ENCODE data around the gene TNRC6B.
"Not testable (repeated sequence)": the region's sequence is repeated elsewhere in the genome, so short reads cannot be mapped to it uniquely, and the experiment has no call there.

The TNRC6B gene

DNA sequence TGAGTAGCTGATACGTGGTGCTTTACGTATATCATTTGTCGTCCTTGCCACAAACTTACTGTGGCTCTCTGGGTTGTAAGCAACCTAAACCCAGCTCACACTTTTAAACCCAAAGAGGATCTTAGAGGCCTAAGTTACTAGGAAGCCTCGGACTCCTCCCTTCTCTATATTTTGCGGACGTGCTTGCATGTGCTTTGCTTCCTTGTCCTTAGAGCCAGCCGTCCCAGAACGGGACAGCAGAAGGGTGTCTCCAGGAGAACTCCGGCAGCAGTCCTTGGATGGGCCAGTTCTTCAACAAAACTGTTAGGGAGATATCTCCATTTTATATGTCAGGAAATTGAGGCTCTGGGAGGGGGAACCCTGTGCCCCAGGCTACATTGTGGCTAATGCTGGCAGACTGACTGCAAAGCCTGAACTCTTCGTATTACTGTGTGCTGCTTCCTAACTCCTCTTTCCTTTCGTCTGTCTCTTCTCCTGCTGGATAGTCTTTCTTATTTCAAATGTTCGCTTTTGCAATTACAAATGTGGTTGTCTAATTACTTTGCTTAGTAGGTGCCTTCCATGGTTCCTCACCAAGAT, 33.8 kb downstream of the TNRC6B start:
- FAIRE-seq (no peak), DNase-seq (ENCODE audit: insufficient read length, low spot score) (no peak)

DNA sequence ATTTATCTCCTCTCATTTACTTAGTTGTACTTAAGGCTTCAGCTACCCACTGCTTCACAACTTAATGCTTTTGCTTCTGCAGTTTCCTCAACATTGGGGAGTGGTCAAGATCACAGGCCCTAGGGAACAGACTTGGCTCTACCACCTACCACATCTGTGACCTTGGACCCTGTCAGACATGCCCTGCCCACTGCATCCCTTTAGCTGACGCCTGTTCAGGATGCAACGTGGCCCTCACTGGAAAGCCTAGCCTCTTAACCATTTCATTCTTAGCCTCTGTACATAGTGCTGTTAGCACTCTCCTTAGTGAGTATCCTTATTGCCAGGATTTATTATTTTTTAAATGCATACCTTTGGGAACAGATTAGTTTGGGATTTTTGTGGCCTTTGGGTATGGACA, 34.4 kb downstream of the TNRC6B start:
- DNase-seq (ENCODE audit: insufficient read length, low spot score), result no peak
- FAIRE-seq, result no peak

DNA sequence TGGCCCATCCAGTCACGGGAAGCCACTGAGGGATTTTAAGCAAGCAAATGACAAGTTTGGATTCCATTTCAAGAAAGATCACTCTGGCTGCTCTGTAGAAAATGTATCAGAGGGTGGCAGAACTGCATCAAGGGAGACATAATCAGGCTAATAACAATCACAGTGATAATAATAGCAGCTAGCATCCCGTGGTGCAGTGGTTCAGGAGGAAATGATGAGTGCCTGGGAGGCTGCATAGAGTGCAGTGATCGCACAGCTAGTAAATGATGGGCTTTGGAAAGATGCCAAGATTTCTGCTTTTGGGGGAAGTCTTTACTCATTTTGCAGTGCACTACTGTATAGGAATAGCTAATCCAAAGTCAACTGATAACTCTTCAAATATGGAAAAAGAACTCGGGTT, 35.8 kb downstream of the TNRC6B start:
- FAIRE-seq (no peak), DNase-seq (ENCODE audit: insufficient read length, low spot score) (no peak)

DNA sequence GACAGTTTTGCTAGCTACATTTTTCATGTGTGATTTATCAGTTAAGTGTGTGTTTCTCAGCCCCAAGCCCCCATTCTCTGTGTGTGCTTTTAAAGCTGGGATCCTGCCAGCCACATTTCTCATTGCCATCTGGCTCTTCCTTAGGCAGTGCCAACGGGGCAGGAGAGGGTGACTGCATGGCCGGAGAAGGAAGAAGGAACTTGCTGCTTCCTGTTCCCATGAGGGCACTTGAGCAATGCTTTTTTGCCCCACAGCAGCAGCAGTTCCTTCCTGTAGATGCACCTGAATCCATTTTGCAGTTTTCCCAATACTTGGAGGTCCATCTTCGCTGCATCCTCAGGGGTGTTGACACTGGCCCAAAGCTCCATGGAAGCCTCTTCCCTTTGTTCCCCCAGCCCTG, 37.5 kb downstream of the TNRC6B start:
- DNase-seq (ENCODE audit: insufficient read length, low spot score), result no peak
- no peak for FAIRE-seq

DNA sequence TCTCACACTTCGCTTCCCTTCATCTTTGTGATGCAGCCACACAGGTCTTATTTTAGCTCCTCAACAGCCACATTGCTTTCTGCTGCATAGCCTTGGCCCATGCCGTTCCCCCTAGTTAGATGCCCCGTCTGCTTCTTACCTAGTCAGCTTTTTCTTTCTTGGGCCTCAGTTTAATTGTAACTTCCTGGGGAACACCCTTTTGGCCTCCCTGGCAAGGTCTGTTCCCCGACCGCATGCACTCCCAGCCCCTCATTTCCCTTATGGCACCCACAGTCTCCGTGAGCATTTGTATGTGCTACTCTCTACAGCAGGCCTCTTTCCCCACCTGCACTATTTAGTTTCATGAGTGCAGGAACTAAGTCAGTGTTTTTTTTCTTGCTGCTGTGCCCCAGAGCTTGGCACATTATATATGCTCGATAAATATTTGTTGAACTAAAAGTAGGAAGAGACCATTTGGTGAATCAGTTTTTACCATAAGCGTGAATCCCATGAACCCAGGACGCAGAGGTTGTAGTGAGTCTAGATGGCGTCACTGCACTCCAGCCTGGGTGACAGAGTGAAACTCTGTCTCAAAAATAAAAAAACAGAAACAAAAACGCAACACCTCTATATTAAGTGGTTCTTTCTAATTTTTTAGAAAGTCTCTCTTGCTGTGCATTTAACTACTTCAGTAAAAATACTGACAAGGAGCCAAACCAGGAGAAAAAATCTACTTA, 38.5 kb downstream of the TNRC6B start:
- DNase-seq (ENCODE audit: insufficient read length, low spot score) (no peak), FAIRE-seq (no peak)

DNA sequence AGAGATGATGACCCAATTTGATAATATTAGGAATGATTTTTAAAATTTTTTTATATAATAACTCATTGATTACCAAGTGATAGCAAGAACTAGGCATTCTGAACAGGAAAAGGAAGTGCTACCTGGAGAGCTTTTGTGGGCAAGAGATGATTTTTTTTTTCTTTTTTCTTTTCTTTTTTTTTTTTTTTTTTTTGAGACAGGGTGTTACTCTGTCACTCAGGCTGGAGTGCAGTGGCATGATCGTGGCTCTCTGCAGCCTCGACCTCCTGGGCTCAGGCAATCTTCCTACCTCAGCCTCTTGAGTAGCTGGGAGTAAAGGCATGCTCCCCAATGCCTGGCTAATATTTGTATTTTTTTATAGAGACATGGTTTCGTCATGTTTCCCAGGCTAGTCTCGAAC, 40.4 kb downstream of the TNRC6B start:
- FAIRE-seq, result no peak
- no peak for DNase-seq (ENCODE audit: insufficient read length, low spot score)

DNA sequence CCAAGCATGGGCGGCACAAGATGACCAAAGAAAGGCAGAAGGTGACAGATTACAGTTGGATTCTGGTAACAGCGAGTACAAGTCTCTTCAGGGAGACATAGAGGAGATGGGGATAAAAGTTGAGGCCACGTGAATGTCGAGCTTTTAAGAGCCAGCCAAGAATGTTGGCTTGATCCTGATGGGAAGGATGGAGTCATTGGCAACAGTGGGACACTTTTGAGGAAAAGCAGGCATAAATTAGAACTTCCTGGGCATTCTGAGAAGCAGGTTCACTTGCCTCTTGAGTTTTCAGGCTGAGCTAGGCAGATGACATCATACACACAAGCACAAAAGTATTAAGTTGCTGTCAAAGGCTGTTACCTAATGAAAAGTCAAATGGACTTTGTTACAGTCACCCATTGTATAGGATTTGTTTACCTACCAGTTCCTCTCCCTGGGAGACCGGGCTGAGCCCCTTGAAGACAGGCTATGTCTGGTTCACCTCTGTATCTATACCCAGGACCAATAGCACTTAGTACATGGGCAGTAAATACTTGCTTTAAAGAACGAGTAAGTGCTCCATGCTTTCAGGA, 41.1 kb downstream of the TNRC6B start:
- no peak for FAIRE-seq
- no peak for DNase-seq (ENCODE audit: insufficient read length, low spot score)

DNA sequence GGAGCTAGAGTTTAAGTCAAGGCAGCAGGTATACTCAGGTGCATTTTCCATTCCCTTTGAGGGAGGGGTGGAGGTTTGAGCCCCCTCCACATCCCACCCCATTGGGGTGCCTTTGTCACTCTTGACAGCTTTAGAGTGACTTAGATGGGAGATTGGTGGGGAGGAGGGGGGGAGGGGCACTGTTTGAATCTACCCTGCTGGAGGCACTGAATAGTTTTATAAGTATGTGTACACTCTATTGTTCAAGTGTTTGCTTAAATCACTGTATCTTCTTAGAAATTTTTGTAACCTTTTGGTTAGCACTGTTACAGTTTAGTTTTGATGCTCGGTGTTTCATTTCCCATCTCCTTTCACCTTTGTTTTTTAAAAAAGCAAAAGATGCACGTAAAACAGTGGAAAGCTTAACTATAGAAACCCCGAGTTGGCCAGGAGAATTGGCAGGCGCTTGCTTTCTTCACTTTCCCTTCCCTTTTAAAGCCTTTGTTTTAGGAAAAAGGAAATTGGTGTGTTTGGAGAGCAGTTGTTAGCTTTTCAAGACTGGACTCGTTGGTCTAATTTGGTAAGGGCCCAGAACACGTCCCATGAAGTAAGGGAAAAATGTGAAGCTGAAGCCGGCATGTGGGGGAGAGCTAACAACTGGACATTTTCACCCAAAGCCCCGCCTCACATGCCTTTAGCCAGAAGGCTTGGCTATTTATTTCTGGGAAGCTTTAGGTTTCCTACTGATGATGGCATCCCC, 42.8 kb downstream of the TNRC6B start:
- FAIRE-seq (no peak), DNase-seq (ENCODE audit: insufficient read length, low spot score) (no peak)

DNA sequence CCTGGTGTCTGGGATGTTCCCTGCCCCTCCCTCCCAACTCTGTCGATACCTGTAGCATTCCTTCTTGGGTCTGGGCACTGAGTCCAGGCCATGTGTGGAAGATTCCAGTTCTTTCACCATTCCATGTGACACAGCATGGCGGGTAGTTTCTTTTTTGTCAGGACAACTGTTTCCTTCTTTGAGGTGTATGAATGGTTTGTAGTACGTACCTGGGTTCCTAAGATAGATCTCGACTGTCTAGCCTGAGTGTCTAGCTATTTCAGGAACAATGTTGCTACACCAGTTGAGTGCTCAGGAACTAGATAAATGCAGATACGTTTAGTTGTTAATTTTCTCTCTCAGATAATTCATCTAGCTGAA, 43.3 kb downstream of the TNRC6B start:
- no peak for FAIRE-seq

DNA sequence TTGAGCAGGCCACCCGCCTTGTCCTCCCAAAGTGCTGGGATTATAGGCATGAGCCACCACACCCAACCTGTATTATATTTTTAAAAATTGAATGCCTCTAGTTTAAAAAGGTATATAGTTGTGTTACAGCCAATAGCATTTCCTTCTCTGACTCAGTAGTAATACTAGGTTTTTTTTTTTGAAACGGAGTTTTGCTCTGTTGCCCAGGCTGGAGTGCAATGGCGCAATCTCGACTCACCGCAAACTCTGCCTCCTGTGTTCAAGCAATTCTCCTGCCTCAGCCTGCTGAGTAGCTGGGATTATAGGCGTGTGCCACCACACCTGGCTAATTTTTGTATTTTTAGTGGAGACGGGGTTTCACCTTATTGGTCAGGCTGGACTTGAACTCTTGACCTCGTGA, 45.3 kb downstream of the TNRC6B start:
- not testable (repeated sequence) for FAIRE-seq; DNase-seq (ENCODE audit: insufficient read length, low spot score)

More for the DNA sequence above, 43.3 kb downstream of the TNRC6B start:
- no peak for DNase-seq (ENCODE audit: insufficient read length, low spot score)

DNA sequence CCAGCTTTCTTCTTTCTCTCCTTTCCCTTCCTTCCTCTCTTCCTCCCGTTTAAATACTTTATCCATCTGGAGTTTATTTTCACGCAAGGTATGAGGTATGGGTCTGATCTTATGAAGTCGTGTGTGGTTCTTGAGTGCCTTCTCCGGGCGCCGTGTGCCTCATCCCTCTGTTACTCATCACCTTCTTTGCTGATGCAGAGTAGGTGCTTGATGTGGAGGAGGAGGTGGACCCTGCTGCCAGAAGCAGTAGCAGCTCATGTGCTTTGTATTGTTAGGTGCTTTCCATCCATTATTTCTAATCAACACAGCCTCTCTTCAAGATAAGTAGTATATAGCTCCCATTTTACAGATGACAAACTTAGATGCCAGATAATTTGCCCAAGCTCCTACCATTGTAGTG, 47.0 kb downstream of the TNRC6B start:
- no peak for FAIRE-seq

DNA sequence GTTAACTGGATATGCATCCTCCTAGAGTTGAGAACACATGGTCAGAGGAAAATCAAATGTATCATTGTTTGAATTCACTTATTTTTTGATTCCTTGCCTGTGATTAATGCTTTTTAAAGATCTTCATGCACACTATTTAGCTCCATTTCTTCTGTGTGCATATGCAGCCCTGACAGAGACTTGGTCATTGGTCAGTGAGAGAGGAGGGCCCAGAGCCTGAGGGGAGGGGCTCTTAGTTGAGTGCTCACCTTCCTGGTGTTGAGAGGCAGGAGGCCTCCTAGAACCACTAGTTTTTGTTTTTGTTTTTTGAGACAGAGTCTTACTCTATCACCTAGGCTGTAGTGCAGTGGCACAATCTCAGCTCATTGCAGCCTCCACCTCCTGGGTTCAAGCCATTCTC, 48.9 kb downstream of the TNRC6B start:
- FAIRE-seq (no peak), DNase-seq (ENCODE audit: insufficient read length, low spot score) (no peak)

More for the DNA sequence above, 47.0 kb downstream of the TNRC6B start:
- DNase-seq (ENCODE audit: insufficient read length, low spot score), result no peak

DNA sequence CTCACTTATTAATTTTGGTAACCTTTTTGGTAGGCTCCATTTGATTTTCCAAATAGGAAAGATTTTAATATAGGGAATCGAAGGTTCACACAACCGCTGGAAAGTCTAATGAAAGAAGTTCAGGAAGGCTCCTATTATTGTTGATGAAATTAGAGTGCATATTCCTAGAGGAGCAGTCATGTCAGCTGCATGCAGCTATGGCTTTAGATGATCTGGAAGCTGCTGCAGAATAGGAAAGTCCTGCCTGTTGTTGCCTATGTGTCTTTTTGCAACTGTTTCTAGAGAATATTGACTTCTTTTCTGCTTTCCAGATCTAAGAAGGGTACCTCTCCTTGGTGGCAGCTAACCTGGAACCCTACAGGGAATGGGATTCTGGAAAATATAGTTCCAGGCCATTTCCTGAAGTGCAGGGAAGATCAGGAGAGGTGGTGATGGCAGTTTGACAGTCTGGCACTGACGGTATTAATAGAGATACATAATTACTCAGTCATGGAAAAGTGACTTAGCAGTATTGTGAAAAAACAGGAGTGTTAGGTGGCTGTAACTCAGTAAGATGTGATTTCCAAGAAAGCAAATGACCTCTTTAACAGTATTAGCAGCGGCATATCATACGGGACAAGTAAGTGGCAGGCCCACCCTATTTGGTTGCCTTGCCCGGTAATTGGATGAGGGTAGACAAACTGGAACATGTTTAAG, 54.0 kb downstream of the TNRC6B start:
- DNase-seq (ENCODE audit: insufficient read length, low spot score), result no peak
- FAIRE-seq, result no peak

DNA sequence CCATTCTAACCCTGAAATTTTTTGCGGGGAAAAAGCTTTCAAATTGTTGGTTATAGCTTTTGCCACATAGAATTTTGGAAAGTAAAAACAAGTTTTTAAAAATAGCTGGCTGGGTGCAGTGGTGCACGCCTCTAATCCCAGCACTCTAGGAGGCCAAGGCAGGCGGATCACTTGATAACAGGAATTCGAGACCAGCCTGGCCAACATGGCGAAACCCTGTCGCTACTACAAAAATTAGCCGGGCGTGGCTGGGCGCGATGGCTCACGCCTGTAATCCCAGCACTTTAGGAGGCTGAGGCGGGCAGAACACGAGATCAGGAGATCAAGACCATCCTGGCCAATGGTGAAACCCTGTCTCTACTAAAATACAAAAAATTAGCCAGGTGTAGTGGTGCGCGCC, 54.9 kb downstream of the TNRC6B start:
- no peak for FAIRE-seq
- no peak for DNase-seq (ENCODE audit: insufficient read length, low spot score)

DNA sequence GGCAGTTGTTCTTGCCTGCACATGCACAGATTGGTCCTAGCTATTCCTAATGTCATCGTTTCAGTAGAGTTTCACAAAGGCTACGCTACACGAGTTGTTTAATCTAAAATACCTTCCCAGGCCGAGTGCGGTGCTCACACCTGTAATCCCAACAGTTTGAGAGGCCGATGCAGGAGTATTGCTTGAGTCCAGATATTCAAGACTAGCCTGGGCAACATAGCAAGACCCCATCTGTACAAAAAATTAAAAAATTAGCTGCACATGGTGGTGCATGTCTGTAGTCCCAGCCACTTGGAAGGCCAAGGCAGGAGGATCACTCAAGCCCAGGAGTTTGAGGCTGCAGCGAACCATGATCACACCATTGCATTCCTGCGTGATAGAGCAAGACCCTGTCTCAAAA, 56.2 kb downstream of the TNRC6B start:
- FAIRE-seq (no peak), DNase-seq (ENCODE audit: insufficient read length, low spot score) (no peak)

DNA sequence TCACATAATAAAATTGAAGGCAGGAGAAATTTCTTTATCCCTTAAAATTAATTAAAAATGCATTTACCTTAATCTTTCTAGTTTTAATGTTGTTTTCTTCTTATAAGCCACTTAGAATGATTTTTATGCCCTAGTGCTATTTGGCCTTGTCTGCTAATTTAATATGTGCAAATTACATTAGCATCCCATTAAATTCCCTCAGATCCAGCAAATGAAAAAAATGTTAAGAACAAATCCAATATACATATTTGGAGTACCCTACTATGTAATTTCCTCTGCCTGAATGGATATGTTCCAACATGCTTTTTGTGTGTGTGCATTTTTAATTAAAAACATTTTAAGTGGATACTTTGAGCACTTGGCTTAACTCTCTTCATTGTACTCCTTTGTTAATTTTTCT, 56.9 kb downstream of the TNRC6B start:
- no peak for DNase-seq (ENCODE audit: insufficient read length, low spot score)
- FAIRE-seq, result no peak

DNA sequence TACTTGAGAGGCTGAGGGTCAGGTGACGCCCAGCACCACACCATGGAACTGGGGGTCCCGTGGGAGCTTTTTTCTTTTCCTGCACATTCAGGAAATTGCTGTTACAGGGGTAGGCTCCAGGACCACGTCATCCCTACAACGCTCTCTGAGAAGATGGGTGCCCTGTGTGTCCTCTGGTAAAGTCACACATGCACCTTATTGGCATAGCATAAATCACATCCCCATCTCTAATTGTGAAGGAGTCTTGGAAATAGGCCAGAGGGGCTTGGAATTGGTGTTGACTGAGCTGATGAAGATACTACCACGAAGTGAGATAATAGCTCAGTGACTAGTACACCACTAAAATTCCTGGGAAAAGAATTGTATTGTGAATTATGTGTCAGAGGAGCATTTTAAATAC, 57.6 kb downstream of the TNRC6B start:
- DNase-seq (ENCODE audit: insufficient read length, low spot score) (no peak), FAIRE-seq (no peak)

DNA sequence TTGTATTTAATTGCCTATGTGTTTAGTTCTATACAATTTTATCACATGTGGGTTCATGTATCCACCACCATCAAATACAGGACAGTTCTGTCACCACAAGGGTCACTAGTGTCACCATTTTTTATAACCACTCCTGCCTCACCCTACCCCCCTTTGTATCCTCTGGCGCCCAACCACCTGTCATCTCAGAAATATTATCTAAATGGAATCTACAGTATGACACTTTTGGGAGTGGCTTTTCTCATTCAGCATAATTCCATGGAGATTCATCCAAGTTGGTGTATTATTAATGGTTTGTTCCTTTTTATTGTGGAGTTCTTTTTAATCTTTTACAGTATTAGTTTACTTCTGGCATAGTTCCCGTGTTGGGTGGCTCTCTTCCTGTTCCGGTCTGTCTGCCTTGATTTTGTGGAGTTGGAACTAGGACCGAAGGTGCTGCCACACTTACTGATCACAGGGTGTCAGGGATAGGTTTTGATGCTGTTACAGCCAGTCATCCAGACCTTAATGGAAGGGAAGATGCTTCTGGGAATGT, 58.5 kb downstream of the TNRC6B start:
- FAIRE-seq (no peak), DNase-seq (ENCODE audit: insufficient read length, low spot score) (no peak)

DNA sequence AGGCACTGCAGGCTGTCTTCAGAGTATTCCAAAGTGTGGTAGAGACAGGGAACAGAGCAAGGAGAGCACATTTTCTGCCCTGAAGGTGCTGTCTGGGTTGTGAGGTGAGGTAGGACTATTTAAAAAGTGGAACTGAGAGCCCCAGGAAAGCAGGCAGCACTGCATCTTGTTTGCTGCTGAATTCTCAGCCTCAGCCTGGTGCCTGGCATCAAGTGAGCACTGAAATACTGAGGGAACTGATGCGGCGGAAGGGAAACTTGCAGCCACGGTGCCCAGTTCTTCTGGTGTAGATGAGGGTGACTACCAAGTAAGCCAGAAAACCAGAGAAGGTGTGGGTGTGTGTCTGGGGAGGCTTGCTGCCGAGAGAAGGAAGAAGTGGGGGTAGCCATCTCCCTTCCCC, 59.5 kb downstream of the TNRC6B start:
- no peak for DNase-seq (ENCODE audit: insufficient read length, low spot score)
- no peak for FAIRE-seq

DNA sequence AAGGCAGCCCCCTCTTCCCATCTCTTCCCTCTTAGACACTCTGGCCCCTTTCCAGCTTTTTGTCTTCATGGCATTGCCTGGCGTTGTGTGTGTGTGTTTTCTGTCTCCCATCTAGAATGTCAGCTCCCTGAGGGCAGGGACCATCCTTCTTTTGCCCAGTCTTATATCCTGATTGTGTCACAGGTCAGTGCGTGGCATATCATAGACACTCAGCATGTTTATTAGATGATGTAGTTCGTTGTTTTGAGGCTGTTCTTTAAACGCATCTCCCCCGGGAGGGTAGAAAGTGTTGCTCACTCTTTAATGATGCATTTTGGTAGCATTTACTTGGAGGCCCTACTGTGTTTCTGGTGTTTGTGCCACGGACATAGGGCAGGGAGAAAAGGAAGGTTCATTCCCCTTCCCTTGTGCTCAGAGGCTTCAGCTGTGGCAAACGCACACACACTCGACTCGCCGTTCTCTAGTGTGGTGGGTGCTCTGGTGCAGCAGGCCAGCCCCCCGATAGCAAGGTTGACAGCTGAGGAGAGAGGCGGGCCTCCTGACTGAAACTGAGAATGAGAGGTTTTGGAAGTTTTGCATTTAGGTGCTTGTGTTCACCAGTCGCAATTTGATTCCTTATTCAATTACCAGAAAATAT, 60.2 kb downstream of the TNRC6B start:
- DNase-seq (ENCODE audit: insufficient read length, low spot score) (no peak), FAIRE-seq (no peak)
